Measurements from ENCODE around the gene KCNJ11. TPM values are rescaled to one million over a fixed set of nuclear protein-coding genes. Genes with fewer than 3 reads are reported as not detected.

Gene KCNJ11
- polyA plus RNA-seq, 1 donor from 2014 or later: 8.0 TPM

Other genes starting within 250 kb of the KCNJ11 start
- 24.9 and 27.2 TPM in 2 replicates for gene PIK3C2A, start 180.7 kb downstream of the KCNJ11 start, polyA plus RNA-seq
- 108 and 120 TPM in 2 replicates for gene NUCB2, start 111.9 kb downstream of the KCNJ11 start, polyA plus RNA-seq
- 2.1 and 3.1 TPM in 2 replicates for gene NCR3LG1, start 36.9 kb downstream of the KCNJ11 start, polyA plus RNA-seq
- gene ABCC8, start 88.2 kb upstream of the KCNJ11 start, polyA plus RNA-seq: 13.2 and 14.0 TPM in 2 replicates
- gene USH1C, start 155.8 kb upstream of the KCNJ11 start, polyA plus RNA-seq: 0.67 TPM in 1 of 2 replicates, not detected in the other
- gene OTOG, start 158.6 kb upstream of the KCNJ11 start, polyA plus RNA-seq: 0.08 TPM in 1 of 2 replicates, not detected in the other

All from neural cell (in vitro differentiated cells).